Neural progenitor cell (in vitro differentiated cells): ENCODE results near the gene CEP57.

ENCODE experiments used
- CTCF ChIP-seq: fragments of 200-600 bp; sonication (generic); IDR thresholded peaks from 2 replicates; pipeline ENCODE4 v1.5.1; 2017; ENCODE audit warnings: antibody characterized with exemption, mild to moderate bottlenecking
- EZH2 ChIP-seq: fragments of 200-600 bp; sonication (generic); IDR thresholded peaks from 2 replicates; pipeline ENCODE4 v1.6.1; 2017; ENCODE audit warnings: antibody characterized with exemption, mild to moderate bottlenecking, moderate library complexity
- EZH2phosphoT487 ChIP-seq: fragments of 200-600 bp; sonication (generic); IDR thresholded peaks from 2 replicates; pipeline ENCODE4 v1.6.1; 2017; ENCODE audit warnings: antibody characterized with exemption

- TF ChIP-seq CTCF: no peak
- TF ChIP-seq EZH2: no peak
- TF ChIP-seq EZH2phosphoT487: no peak
These were observed 45.1 kb downstream of the CEP57 start for GRCh38 chr11:95835351-95835750.
